Measurements from ENCODE around the gene TANC2.

TANC2 gene

GRCh38 chr17:62965686-62966425, at the start of gene TANC2:
Gene TANC2, plus strand, starts transcription at chr17:62966235. Its CDS starts 43,325 bp downstream, at chr17:63009560.
- no peak for DNase-seq

- DNase-seq, result no peak
These were observed 49.1 kb upstream of the TANC2 start for GRCh38 chr17:62916684-62917571.

GRCh38 chr17:62919388-62919787, 46.6 kb upstream of the TANC2 start:
- no peak for DNase-seq

- DNase-seq, result no peak
These were observed 45.7 kb upstream of the TANC2 start for GRCh38 chr17:62920300-62920699.

GRCh38 chr17:62921817-62922216, 44.2 kb upstream of the TANC2 start:
- no peak for DNase-seq

- DNase-seq, result no peak
These were observed 42.5 kb upstream of the TANC2 start for GRCh38 chr17:62923258-62924150.

- no peak for DNase-seq
These were observed 40.7 kb upstream of the TANC2 start for GRCh38 chr17:62925267-62925836.

- no peak for DNase-seq
These were observed 39.0 kb upstream of the TANC2 start for GRCh38 chr17:62927083-62927482.

GRCh38 chr17:62929320-62929719, 36.7 kb upstream of the TANC2 start:
- DNase-seq, result no peak

- DNase-seq, result no peak
These were observed 34.9 kb upstream of the TANC2 start for GRCh38 chr17:62931101-62931500.

GRCh38 chr17:62933501-62934385, 32.3 kb upstream of the TANC2 start:
- DNase-seq, result no peak

- no peak for DNase-seq
These were observed 30.9 kb upstream of the TANC2 start for GRCh38 chr17:62935098-62935497.

GRCh38 chr17:62935523-62935922, 30.5 kb upstream of the TANC2 start:
- DNase-seq, result no peak

GRCh38 chr17:62937606-62938005, 28.4 kb upstream of the TANC2 start:
- no peak for DNase-seq

- DNase-seq, result no peak
These were observed 24.6 kb upstream of the TANC2 start for GRCh38 chr17:62941358-62941991.

GRCh38 chr17:62948370-62948769, 17.7 kb upstream of the TANC2 start:
- DNase-seq, result no peak

GRCh38 chr17:62949036-62949435, 17.0 kb upstream of the TANC2 start:
- DNase-seq, result no peak

- no peak for DNase-seq
These were observed 16.0 kb upstream of the TANC2 start for GRCh38 chr17:62950067-62950466.

- DNase-seq, result no peak
These were observed 10.1 kb upstream of the TANC2 start for GRCh38 chr17:62955841-62956352.

GRCh38 chr17:62963296-62963695, 2.7 kb upstream of the TANC2 start:
- DNase-seq, result no peak

- no peak for DNase-seq
These were observed 1.5 kb upstream of the TANC2 start for GRCh38 chr17:62964506-62964905.

Measured in NCI-H1417 treated with DMSO at 0.1 percent for 48 hours (cell line).